ENCODE data around the gene COBL. TPM values are rescaled to one million over a fixed set of nuclear protein-coding genes. Genes with fewer than 3 reads are reported as not detected.

COBL gene
- total RNA-seq, 2 donors from 2014 or later, result not detected

- H3K36me3 Mint-ChIP-seq (ENCODE audit: low read depth), result no peaks in the 10 kb centered on the region
- H3K9me3 Mint-ChIP-seq, result no peaks in the 10 kb centered on the region
- H3K4me3 Mint-ChIP-seq, result no peak overlapping the region
- peaks cover 9% of the 10 kb centered on the region for H3K27me3 Mint-ChIP-seq
- H3K27ac Mint-ChIP-seq, result no peak overlapping the region
- no peaks in the 10 kb centered on the region for H3K4me1 Mint-ChIP-seq
- no peak for ATAC-seq (replicated peaks)
Measured at GRCh38 chr7:51249187-51249945, 67.2 kb downstream of the COBL start.

GRCh38 chr7:51246258-51247245 is 70.1 kb downstream of the COBL start:
- Mint-ChIP-seq H3K9me3 (no peaks in the 10 kb centered on the region), H3K27ac (no peak overlapping the region), H3K4me3 (no peak overlapping the region), H3K36me3 (ENCODE audit: low read depth) (no peaks in the 10 kb centered on the region), H3K27me3 (peaks cover 11% of the 10 kb centered on the region), H3K4me1 (no peaks in the 10 kb centered on the region)
- no peak for ATAC-seq (replicated peaks)

GRCh38 chr7:51244885-51245284 is 71.7 kb downstream of the COBL start:
- H3K27me3 Mint-ChIP-seq, result peaks cover 11% of the 10 kb centered on the region
- no peak overlapping the region for H3K4me3 Mint-ChIP-seq
- H3K36me3 Mint-ChIP-seq (ENCODE audit: low read depth), result no peaks in the 10 kb centered on the region
- no peak overlapping the region for H3K27ac Mint-ChIP-seq
- no peaks in the 10 kb centered on the region for H3K9me3 Mint-ChIP-seq
- ATAC-seq (replicated peaks), result no peak
- H3K4me1 Mint-ChIP-seq, result no peaks in the 10 kb centered on the region

- ATAC-seq (replicated peaks), result no peak
- H3K27ac Mint-ChIP-seq, result no peak overlapping the region
- no peaks in the 10 kb centered on the region for H3K9me3 Mint-ChIP-seq
- H3K27me3 Mint-ChIP-seq, result peaks cover 14% of the 10 kb centered on the region
- no peak overlapping the region for H3K4me3 Mint-ChIP-seq
- no peaks in the 10 kb centered on the region for H3K4me1 Mint-ChIP-seq
- no peaks in the 10 kb centered on the region for H3K36me3 Mint-ChIP-seq (ENCODE audit: low read depth)
Measured at GRCh38 chr7:51244053-51244452, 72.6 kb downstream of the COBL start.

GRCh38 chr7:51243631-51244030 is 73.0 kb downstream of the COBL start:
- Mint-ChIP-seq H3K27me3 (peaks cover 14% of the 10 kb centered on the region), H3K4me1 (no peaks in the 10 kb centered on the region), H3K36me3 (ENCODE audit: low read depth) (no peaks in the 10 kb centered on the region), H3K4me3 (no peak overlapping the region), H3K27ac (no peak overlapping the region), H3K9me3 (no peaks in the 10 kb centered on the region)
- ATAC-seq (replicated peaks), result no peak

GRCh38 chr7:51242881-51243518 is 73.6 kb downstream of the COBL start:
- H3K27me3 Mint-ChIP-seq, result peaks cover 14% of the 10 kb centered on the region
- H3K4me1 Mint-ChIP-seq, result no peaks in the 10 kb centered on the region
- ATAC-seq (replicated peaks), result no peak
- H3K9me3 Mint-ChIP-seq, result no peaks in the 10 kb centered on the region
- H3K4me3 Mint-ChIP-seq, result no peak overlapping the region
- no peak overlapping the region for H3K27ac Mint-ChIP-seq
- no peaks in the 10 kb centered on the region for H3K36me3 Mint-ChIP-seq (ENCODE audit: low read depth)

- ATAC-seq (replicated peaks), result no peak
- no peak overlapping the region for H3K27ac Mint-ChIP-seq
- no peaks in the 10 kb centered on the region for H3K36me3 Mint-ChIP-seq (ENCODE audit: low read depth)
- H3K4me3 Mint-ChIP-seq, result no peak overlapping the region
- no peaks in the 10 kb centered on the region for H3K4me1 Mint-ChIP-seq
- peaks cover 14% of the 10 kb centered on the region for H3K27me3 Mint-ChIP-seq
- no peaks in the 10 kb centered on the region for H3K9me3 Mint-ChIP-seq
Measured at GRCh38 chr7:51242007-51242691, 74.5 kb downstream of the COBL start.

- H3K27ac Mint-ChIP-seq, result no peak overlapping the region
- ATAC-seq (replicated peaks), result no peak
- peaks cover 11% of the 10 kb centered on the region for H3K27me3 Mint-ChIP-seq
- no peaks in the 10 kb centered on the region for H3K9me3 Mint-ChIP-seq
- H3K4me1 Mint-ChIP-seq, result no peaks in the 10 kb centered on the region
- H3K4me3 Mint-ChIP-seq, result no peak overlapping the region
- H3K36me3 Mint-ChIP-seq (ENCODE audit: low read depth), result no peaks in the 10 kb centered on the region
Measured at GRCh38 chr7:51240868-51241267, 75.7 kb downstream of the COBL start.

GRCh38 chr7:51239691-51240090 is 76.9 kb downstream of the COBL start:
- no peaks in the 10 kb centered on the region for H3K4me1 Mint-ChIP-seq
- no peak for ATAC-seq (replicated peaks)
- H3K27ac Mint-ChIP-seq, result no peak overlapping the region
- H3K4me3 Mint-ChIP-seq, result no peak overlapping the region
- H3K36me3 Mint-ChIP-seq (ENCODE audit: low read depth), result no peaks in the 10 kb centered on the region
- no peaks in the 10 kb centered on the region for H3K9me3 Mint-ChIP-seq
- H3K27me3 Mint-ChIP-seq, result peaks cover 5% of the 10 kb centered on the region

- Mint-ChIP-seq H3K9me3 (no peaks in the 10 kb centered on the region), H3K36me3 (ENCODE audit: low read depth) (no peaks in the 10 kb centered on the region), H3K27ac (no peak overlapping the region), H3K4me1 (no peaks in the 10 kb centered on the region), H3K27me3 (peaks cover 5% of the 10 kb centered on the region), H3K4me3 (no peak overlapping the region)
- no peak for ATAC-seq (replicated peaks)
Measured at GRCh38 chr7:51238981-51239495, 77.6 kb downstream of the COBL start.

GRCh38 chr7:51237446-51238133 is 79.0 kb downstream of the COBL start:
- H3K27ac Mint-ChIP-seq, result no peak overlapping the region
- H3K4me1 Mint-ChIP-seq, result no peaks in the 10 kb centered on the region
- peaks cover 5% of the 10 kb centered on the region for H3K27me3 Mint-ChIP-seq
- no peak for ATAC-seq (replicated peaks)
- no peaks in the 10 kb centered on the region for H3K9me3 Mint-ChIP-seq
- no peak overlapping the region for H3K4me3 Mint-ChIP-seq
- no peaks in the 10 kb centered on the region for H3K36me3 Mint-ChIP-seq (ENCODE audit: low read depth)

- Mint-ChIP-seq H3K4me1 (no peaks in the 10 kb centered on the region), H3K27me3 (peaks cover 3% of the 10 kb centered on the region), H3K9me3 (no peaks in the 10 kb centered on the region), H3K4me3 (no peak overlapping the region), H3K36me3 (ENCODE audit: low read depth) (no peaks in the 10 kb centered on the region), H3K27ac (no peak overlapping the region)
- no peak for ATAC-seq (replicated peaks)
Measured at GRCh38 chr7:51236470-51237132, 80.0 kb downstream of the COBL start.
